ENCODE data around the gene NR0B2.
"Not testable (repeated sequence)": the region's sequence is repeated elsewhere in the genome, so short reads cannot be mapped to it uniquely, and the experiment has no call there.

- TF ChIP-seq CTCF (IDR thresholded peaks at IDR 0.05); MAX (IDR thresholded peaks at IDR 0.05); KDM1A (IDR thresholded peaks at IDR 0.05; ENCODE audit: low read depth); CHD2 (IDR thresholded peaks at IDR 0.05; ENCODE audit: low read length, partially characterized antibody): not testable (repeated sequence)
Observed at GRCh38 chr1:26948725-26949057, 34.9 kb upstream of the NR0B2 start.

All from A549 (cell line).